Epidermal melanocyte (primary cell): Measurements from ENCODE around the gene ECT2.
"Not testable (repeated sequence)": the region's sequence is repeated elsewhere in the genome, so short reads cannot be mapped to it uniquely, and the experiment has no call there.

ENCODE experiments used
- DNase-seq: peaks from one replicate; pipeline ENCODE4 v3.0.0; 2011; ENCODE audit warnings: low spot score; ENCODE audit not compliant: insufficient read length

Gene ECT2

GRCh38 chr3:172735014-172735413, 15.5 kb upstream of the ECT2 start:
- no peak for DNase-seq

GRCh38 chr3:172739462-172739861, 11.1 kb upstream of the ECT2 start:
- DNase-seq: no peak

- DNase-seq: no peak
These were observed 4.1 kb upstream of the ECT2 start for GRCh38 chr3:172746475-172746874.

- DNase-seq: no peak
These were observed 1.1 kb upstream of the ECT2 start for GRCh38 chr3:172749230-172749965.

GRCh38 chr3:172750069-172750367, 508 bp upstream of the ECT2 start:
- DNase-seq: no peak

GRCh38 chr3:172751175-172751704, 714 bp downstream of the ECT2 start:
- DNase-seq: no peak

- no peak for DNase-seq
These were observed 2.1 kb downstream of the ECT2 start for GRCh38 chr3:172752651-172753050.

- DNase-seq: no peak
These were observed 2.6 kb downstream of the ECT2 start for GRCh38 chr3:172753125-172753524.

GRCh38 chr3:172760416-172760815, 9.9 kb downstream of the ECT2 start:
- not testable (repeated sequence) for DNase-seq

GRCh38 chr3:172766241-172766640, 15.7 kb downstream of the ECT2 start:
- DNase-seq: no peak

- DNase-seq: no peak
These were observed 16.3 kb downstream of the ECT2 start for GRCh38 chr3:172766718-172767405.

- no peak for DNase-seq
These were observed 19.9 kb downstream of the ECT2 start for GRCh38 chr3:172770382-172770781.

- DNase-seq: no peak
These were observed 21.1 kb downstream of the ECT2 start for GRCh38 chr3:172771672-172772071.

GRCh38 chr3:172776049-172776717, 25.7 kb downstream of the ECT2 start:
- DNase-seq: no peak

- DNase-seq: no peak
These were observed 27.4 kb downstream of the ECT2 start for GRCh38 chr3:172777901-172778300.

- no peak for DNase-seq
These were observed 31.7 kb downstream of the ECT2 start for GRCh38 chr3:172782235-172782634.

GRCh38 chr3:172786036-172786435, 35.5 kb downstream of the ECT2 start:
- no peak for DNase-seq

GRCh38 chr3:172787019-172787418, 36.5 kb downstream of the ECT2 start:
- no peak for DNase-seq

- no peak for DNase-seq
These were observed 37.2 kb downstream of the ECT2 start for GRCh38 chr3:172787746-172788145.

- DNase-seq: no peak
These were observed 48.7 kb downstream of the ECT2 start for GRCh38 chr3:172799246-172799645.

GRCh38 chr3:172800156-172800555, 49.6 kb downstream of the ECT2 start:
- DNase-seq: no peak

GRCh38 chr3:172803489-172803888, 53.0 kb downstream of the ECT2 start:
- no peak for DNase-seq
